ENCODE measurements around the gene GNA15. TPM values are rescaled to one million over a fixed set of nuclear protein-coding genes. Genes with fewer than 3 reads are reported as not detected.
"Not testable (repeated sequence)": the region's sequence is repeated elsewhere in the genome, so short reads cannot be mapped to it uniquely, and the experiment has no call there.

The GNA15 gene
- 24.2 TPM for total RNA-seq
- long read RNA-seq, transcript GNA15-201 (7 exons, 2,133 nt): major isoform, 19 of 30 reads
- long read RNA-seq, partial matches to known transcripts: 7 of 30 reads
- long read RNA-seq, other reads (novel, unspliced or antisense): 4 of 30 reads

- Histone ChIP-seq H3K9me3 (no peaks in the 10 kb centered on the region), H3K27ac (peak within 1 kb of the TSS; percentile 80), H3K27me3 (ENCODE audit: low read depth) (no peaks in the 10 kb centered on the region), H3K4me3 (peak within 1 kb of the TSS; percentile 62), H3K36me3 (no peaks in the 10 kb centered on the region), H3K4me1 (peaks cover 37% of the 10 kb centered on the region)
- peak; percentile 91 to 93 for ATAC-seq
- peak; percentile 81 for DNase-seq
- no peak for TF ChIP-seq CTCF (IDR thresholded peaks at IDR 0.05)
- intact Hi-C loops (cut with DNase I): no loop called here
These were observed at the start of gene GNA15 for GRCh38 chr19:3135961-3136683. Gene GNA15 (plus strand): TSS chr19:3136033. CDS start chr19:3136451, 418 bp downstream.

- DNase-seq (no peak), ATAC-seq (no peak)
- no peaks in the 10 kb centered on the region for H3K36me3 ChIP-seq
- H3K4me1 ChIP-seq: no peaks in the 10 kb centered on the region
- H3K9me3 ChIP-seq: no peaks in the 10 kb centered on the region
- intact Hi-C loops (cut with DNase I): no loop called here
- H3K27me3 ChIP-seq (ENCODE audit: low read depth): no peaks in the 10 kb centered on the region
- H3K4me3 ChIP-seq: no peak overlapping the region
- no peak overlapping the region for H3K27ac ChIP-seq
- TF ChIP-seq CTCF (IDR thresholded peaks at IDR 0.05): no peak
These were observed 48.1 kb upstream of the GNA15 start for GRCh38 chr19:3087769-3088168.

- H3K27ac ChIP-seq; H3K27me3 ChIP-seq (ENCODE audit: low read depth); H3K36me3 ChIP-seq; H3K4me1 ChIP-seq; H3K4me3 ChIP-seq; H3K9me3 ChIP-seq; intact Hi-C loops (cut with DNase I); ATAC-seq; DNase-seq: not testable (repeated sequence)
These were observed 46.5 kb upstream of the GNA15 start for GRCh38 chr19:3089299-3089855.

- H3K27me3 ChIP-seq (ENCODE audit: low read depth): no peaks in the 10 kb centered on the region
- H3K4me3 ChIP-seq: peak overlapping the region; percentile 94
- peaks cover 52% of the 10 kb centered on the region for H3K4me1 ChIP-seq
- no peaks in the 10 kb centered on the region for H3K36me3 ChIP-seq
- no peak for TF ChIP-seq CTCF (IDR thresholded peaks at IDR 0.05)
- no peak for ATAC-seq
- H3K27ac ChIP-seq: peak overlapping the region; percentile 87
- no peaks in the 10 kb centered on the region for H3K9me3 ChIP-seq
- DNase-seq: no peak
- intact Hi-C loops (cut with DNase I): no loop called here
These were observed 41.0 kb upstream of the GNA15 start for GRCh38 chr19:3094601-3095440.

GRCh38 chr19:3095441-3096191, 40.2 kb upstream of the GNA15 start:
- Histone ChIP-seq H3K9me3 (no peaks in the 10 kb centered on the region), H3K4me3 (peak overlapping the region; percentile 94), H3K27me3 (ENCODE audit: low read depth) (no peaks in the 10 kb centered on the region), H3K36me3 (no peaks in the 10 kb centered on the region), H3K4me1 (peaks cover 58% of the 10 kb centered on the region), H3K27ac (peak overlapping the region; percentile 87)
- no peak for ATAC-seq
- no peak for TF ChIP-seq CTCF (IDR thresholded peaks at IDR 0.05)
- no peak for DNase-seq
- intact Hi-C loops (cut with DNase I): no loop called here
